Gastroesophageal sphincter (tissue), 4 donors: ENCODE results near the gene STX10. TPM values are rescaled to one million over a fixed set of nuclear protein-coding genes. Genes with fewer than 3 reads are reported as not detected.

Experiments
- ATAC-seq: fragments of 150-250 bp; one replicate; pipeline ENCODE4 v1.9.1; 2016; ENCODE audit warnings: mild to moderate bottlenecking, moderate library complexity
- H3K27ac ChIP-seq, 4 donors: fragments of 200-600 bp; sonication (generic) in 3 of 4; 1 replicate in 3 of 4; 2 replicates in 1 of 4; pipeline ENCODE4 v1.5.1; 2016 to 2019
- H3K27me3 ChIP-seq: fragments of 200-600 bp; sonication (generic); one replicate; pipeline ENCODE4 v1.5.1; 2019
- H3K36me3 ChIP-seq, 2 donors: fragments of 200-600 bp; sonication (generic); one replicate each; pipeline ENCODE4 v1.5.1; 2019; ENCODE audit warnings: control low read depth in 1 of 2
- H3K4me1 ChIP-seq, 3 donors: fragments of 200-600 bp; sonication (generic); 1 replicate in 2 of 3; 2 replicates in 1 of 3; pipeline ENCODE4 v1.5.1; 2016 to 2019; ENCODE audit warnings: control low read depth in 2 of 3
- H3K4me3 ChIP-seq, 2 donors: fragments of 200-600 bp; sonication (generic); one replicate each; pipeline ENCODE4 v1.5.1; 2019; ENCODE audit warnings: mild to moderate bottlenecking in 1 of 2, moderate library complexity in 1 of 2
- H3K9me3 ChIP-seq, 3 donors: fragments of 200-600 bp; sonication (generic); one replicate each; pipeline ENCODE4 v1.5.1; 2017 to 2019; ENCODE audit warnings: control low read depth in 2 of 3
- CTCF ChIP-seq, 4 experiments: fragments of 200-600 bp in 2 of 4; fragments of 450-650 bp in 2 of 4; sonication (generic) in 1 of 4; IDR thresholded peaks; one replicate each; pipeline ENCODE4 v1.5.1; 2017 to 2019; ENCODE audit warnings: antibody characterized with exemption in 4 of 4, mild to moderate bottlenecking in 2 of 4, moderate library complexity in 2 of 4
- EP300 ChIP-seq: sonication (generic); formaldehyde crosslinking; IDR thresholded peaks from one replicate; pipeline ENCODE4 v1.6.1; 2017; ENCODE audit warnings: antibody characterized with exemption, mild to moderate bottlenecking
- POLR2A ChIP-seq, 2 donors: fragments of 450-650 bp; IDR thresholded peaks; one replicate each; pipeline ENCODE4 v1.6.1; 2017; ENCODE audit warnings: antibody characterized with exemption in 2 of 2, mild to moderate bottlenecking in 2 of 2, moderate library complexity in 1 of 2
- POLR2AphosphoS5 ChIP-seq: sonication (generic); formaldehyde crosslinking; IDR thresholded peaks from one replicate; pipeline ENCODE4 v1.6.1; 2017; ENCODE audit warnings: antibody characterized with exemption
- WGBS, 2 donors: methylation state at CpG; one replicate each; pipeline ENCODE4 v1.1.5; 2018; ENCODE audit warnings: low coverage in 1 of 2; 5-methylcytosine and 5-hydroxymethylcytosine counted together
- total RNA-seq, 4 donors: library from RNA; depleted of rRNA; stranded (reverse); fragments of >200 nt; gene quantifications; one replicate each; pipeline ENCODE4 v1.1.0, GENCODE V29; 2016

The STX10 gene
- total RNA-seq, 4 donors from 2014 or later = 45.1 to 69.0 (median 53.0) TPM

GRCh38 chr19:13100031-13100588 lies 50.1 kb downstream of the STX10 start:
- peak overlapping the region; percentile 66 to 89 (median 82) for H3K27ac ChIP-seq
- ATAC-seq = no peak
- 70% methylated on average over 2 of the region's 12 CpGs; no CpG with 5 or more reads in 1 of the 2 donors for WGBS, 2 donors
- peak overlapping the region in 1 of 2 donors; percentile 52 for H3K4me3 ChIP-seq
- no peaks in the 10 kb centered on the region for H3K9me3 ChIP-seq
- peaks cover 13% of the 10 kb centered on the region for H3K27me3 ChIP-seq
- peaks cover 0 to 12% of the 10 kb centered on the region in 2 donors for H3K36me3 ChIP-seq
- H3K4me1 ChIP-seq = peaks cover 0 to 96% (median 25%) of the 10 kb centered on the region in 3 donors
- TF ChIP-seq CTCF (IDR thresholded peaks at IDR 0.05) = no peak
- TF ChIP-seq EP300 = no peak
- no peak for TF ChIP-seq POLR2A (IDR thresholded peaks at IDR 0.05)
- TF ChIP-seq POLR2AphosphoS5 = no peak

- H3K4me3 ChIP-seq = peak overlapping the region; percentile 14 to 49
- peaks cover 13% of the 10 kb centered on the region for H3K27me3 ChIP-seq
- H3K36me3 ChIP-seq = peaks cover 0 to 19% of the 10 kb centered on the region in 2 donors
- TF ChIP-seq CTCF (IDR thresholded peaks at IDR 0.05) (no peak), POLR2A (IDR thresholded peaks at IDR 0.05) (peak in 1 of 2 donors; percentile 27), EP300 (no peak), POLR2AphosphoS5 (peak; percentile 37)
- no peaks in the 10 kb centered on the region for H3K9me3 ChIP-seq
- peaks cover 0 to 98% (median 33%) of the 10 kb centered on the region in 3 donors for H3K4me1 ChIP-seq
- ATAC-seq = peak; percentile 27
- WGBS, 2 donors = 27% methylated on average over 5 of the region's 77 CpGs; no CpG with 5 or more reads in 1 of the 2 donors
- peak overlapping the region; percentile 66 to 89 (median 82) for H3K27ac ChIP-seq
These were observed 50.8 kb downstream of the STX10 start for GRCh38 chr19:13099073-13099999.

- Histone ChIP-seq H3K36me3 (peaks cover 0 to 21% of the 10 kb centered on the region in 2 donors), H3K27me3 (peaks cover 13% of the 10 kb centered on the region), H3K4me1 (peaks cover 0 to 98% (median 38%) of the 10 kb centered on the region in 3 donors), H3K4me3 (peak overlapping the region; percentile 14 to 49), H3K27ac (peak overlapping the region; percentile 66 to 89 (median 82)), H3K9me3 (no peaks in the 10 kb centered on the region)
- ATAC-seq = peak; percentile 14
- TF ChIP-seq CTCF (IDR thresholded peaks at IDR 0.05) = no peak
- TF ChIP-seq EP300 = no peak
- TF ChIP-seq POLR2A (IDR thresholded peaks at IDR 0.05) = no peak
- TF ChIP-seq POLR2AphosphoS5 = no peak
- WGBS, 2 donors = 5 to 15% methylated on average over 5 to 21 of the region's 58 CpGs
These were observed 51.7 kb downstream of the STX10 start for GRCh38 chr19:13098277-13099072.

- TF ChIP-seq CTCF (IDR thresholded peaks at IDR 0.05) (no peak), POLR2A (IDR thresholded peaks at IDR 0.05) (no peak), POLR2AphosphoS5 (no peak), EP300 (no peak)
- ATAC-seq = no peak
- H3K4me1 ChIP-seq = peaks cover 0 to 98% (median 31%) of the 10 kb centered on the region in 3 donors
- 39% methylated on average over 21 of the region's 69 CpGs; no CpG with 5 or more reads in 1 of the 2 donors for WGBS, 2 donors
- H3K9me3 ChIP-seq = no peaks in the 10 kb centered on the region
- peak overlapping the region; percentile 10 to 49 for H3K4me3 ChIP-seq
- H3K36me3 ChIP-seq = peaks cover 0 to 21% of the 10 kb centered on the region in 2 donors
- peak overlapping the region; percentile 16 to 89 (median 82) for H3K27ac ChIP-seq
- H3K27me3 ChIP-seq = peaks cover 10% of the 10 kb centered on the region
These were observed 52.5 kb downstream of the STX10 start for GRCh38 chr19:13097463-13098258.
